Transverse colon (tissue), 4 donors: ENCODE data around the gene FAM114A1. TPM values are rescaled to one million over a fixed set of nuclear protein-coding genes. Genes with fewer than 3 reads are reported as not detected.

ENCODE experiments used
- DNase-seq: peaks from one replicate; pipeline ENCODE4 v3.0.0-alpha.2; 2019
- H3K27ac ChIP-seq, 4 donors: fragments of 200-600 bp; sonication (generic); 2 replicates each; pipeline ENCODE4 v1.5.1; 2016 to 2018; ENCODE audit warnings: inconsistent platforms in 4 of 4
- H3K27me3 ChIP-seq: fragments of 200-600 bp; sonication (generic); 2 replicates; pipeline ENCODE4 v1.5.1; 2017; ENCODE audit warnings: inconsistent platforms
- H3K36me3 ChIP-seq, 4 donors: fragments of 200-600 bp; sonication (generic); 2 replicates each; pipeline ENCODE4 v1.5.1; 2017 to 2019; ENCODE audit warnings: inconsistent platforms in 4 of 4
- H3K4me1 ChIP-seq, 4 donors: fragments of 200-600 bp; sonication (generic); 2 replicates each; pipeline ENCODE4 v1.5.1; 2017 to 2020; ENCODE audit warnings: inconsistent platforms in 4 of 4
- H3K4me3 ChIP-seq, 4 donors: fragments of 200-600 bp; sonication (generic); 1 replicate in 1 of 4; 2 replicates in 3 of 4; pipeline versions ENCODE4 v1.5.1 to v1.6.1; 2017 to 2019; ENCODE audit warnings: inconsistent platforms in 4 of 4
- H3K9me3 ChIP-seq, 2 donors: fragments of 200-600 bp; sonication (generic); 2 replicates each; pipeline ENCODE4 v1.5.1; 2017 to 2019; ENCODE audit warnings: inconsistent platforms in 2 of 2
- EP300 ChIP-seq: sonication (generic); formaldehyde crosslinking; IDR thresholded peaks from one replicate; pipeline ENCODE4 v1.6.1; 2017; ENCODE audit warnings: antibody characterized with exemption, low read depth
- POLR2A ChIP-seq: fragments of 450-650 bp; IDR thresholded peaks from one replicate; pipeline ENCODE4 v1.6.1; 2016; ENCODE audit warnings: antibody characterized with exemption, mild to moderate bottlenecking, moderate library complexity
- POLR2AphosphoS5 ChIP-seq, 3 donors: sonication (generic); formaldehyde crosslinking; IDR thresholded peaks; one replicate each; pipeline ENCODE4 v1.6.1; 2016; ENCODE audit warnings: antibody characterized with exemption in 3 of 3
- WGBS, 2 donors: methylation state at CpG; one replicate each; pipeline ENCODE4 v1.1.5; 2018; ENCODE audit warnings: low coverage in 1 of 2; 5-methylcytosine and 5-hydroxymethylcytosine counted together
- in situ Hi-C, 4 donors: fragments of 200-750 bp; cut with MboI; loops; one replicate each; pipeline versions ENCODE4 v1.15.0 to v1.15.1; 2017; ENCODE audit warnings: low sequenced_read_pairs in 3 of 4, low pct_ligation_motif_present in 1 of 4, low pct_unique_long_range_greater_than_20kb in 1 of 4
- intact Hi-C: fragments of 100-400 bp; cut with DNase I; formaldehyde crosslinking; loops from one replicate; pipeline ENCODE4 v1.15.1; 2023; ENCODE audit warnings: low total_unique reads
- total RNA-seq, 4 donors: library from RNA; depleted of rRNA; stranded (reverse); fragments of >200 nt; gene quantifications; one replicate each; pipeline ENCODE4 v1.1.0, GENCODE V29; 2016
- TF ChIP-seq, protein P1 (sequence below), 5 experiments: fragments of 200-600 bp in 3 of 5; fragments of 450-650 bp in 2 of 5; sonication (generic) in 3 of 5; IDR thresholded peaks; 1 replicate in 2 of 5; 2 replicates in 3 of 5; pipeline ENCODE4 v1.5.1; 2016 to 2017; ENCODE audit warnings: antibody characterized with exemption in 5 of 5, inconsistent platforms in 3 of 5, mild to moderate bottlenecking in 2 of 5, moderate library complexity in 1 of 5

Gene FAM114A1
- total RNA-seq, 4 donors from 2014 or later: 52.4 to 121 (median 115) TPM

DNA sequence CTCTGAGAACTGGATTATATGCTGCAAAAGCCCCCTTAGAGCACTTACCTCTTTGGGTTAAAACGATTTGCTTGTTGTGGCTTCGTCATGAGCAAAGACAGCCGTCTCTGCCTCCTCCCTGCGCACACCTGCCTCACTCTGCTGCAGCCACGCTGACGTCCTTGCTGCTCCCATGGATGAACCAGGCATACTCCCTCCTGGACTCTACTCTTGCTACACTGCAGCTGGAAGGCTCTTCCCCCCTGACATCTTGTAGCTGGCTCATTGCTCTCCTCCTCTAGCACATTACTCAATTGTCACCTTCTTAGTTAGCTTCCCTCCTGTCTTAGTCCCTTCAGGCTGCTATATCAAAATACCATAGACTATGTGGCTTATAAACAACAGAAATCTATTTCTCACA lies 59.3 kb downstream of the FAM114A1 start:
- 90% methylated on average over 6 of the region's 6 CpGs; no CpG with 5 or more reads in 1 of the 2 donors for WGBS, 2 donors
- no peak overlapping the region for H3K4me3 ChIP-seq
- no peaks in the 10 kb centered on the region for H3K9me3 ChIP-seq
- peaks cover 4 to 20% (median 8%) of the 10 kb centered on the region in 4 donors for H3K4me1 ChIP-seq
- in situ Hi-C loops (no loop called here), intact Hi-C loops (no loop called here)
- no peak for DNase-seq
- H3K36me3 ChIP-seq: peaks cover 0 to 18% (median 9%) of the 10 kb centered on the region in 4 donors
- H3K27me3 ChIP-seq: no peaks in the 10 kb centered on the region
- TF ChIP-seq EP300 (no peak), POLR2AphosphoS5 (IDR thresholded peaks at IDR 0.05) (no peak), POLR2A (no peak)
- TF ChIP-seq, protein P1, sequence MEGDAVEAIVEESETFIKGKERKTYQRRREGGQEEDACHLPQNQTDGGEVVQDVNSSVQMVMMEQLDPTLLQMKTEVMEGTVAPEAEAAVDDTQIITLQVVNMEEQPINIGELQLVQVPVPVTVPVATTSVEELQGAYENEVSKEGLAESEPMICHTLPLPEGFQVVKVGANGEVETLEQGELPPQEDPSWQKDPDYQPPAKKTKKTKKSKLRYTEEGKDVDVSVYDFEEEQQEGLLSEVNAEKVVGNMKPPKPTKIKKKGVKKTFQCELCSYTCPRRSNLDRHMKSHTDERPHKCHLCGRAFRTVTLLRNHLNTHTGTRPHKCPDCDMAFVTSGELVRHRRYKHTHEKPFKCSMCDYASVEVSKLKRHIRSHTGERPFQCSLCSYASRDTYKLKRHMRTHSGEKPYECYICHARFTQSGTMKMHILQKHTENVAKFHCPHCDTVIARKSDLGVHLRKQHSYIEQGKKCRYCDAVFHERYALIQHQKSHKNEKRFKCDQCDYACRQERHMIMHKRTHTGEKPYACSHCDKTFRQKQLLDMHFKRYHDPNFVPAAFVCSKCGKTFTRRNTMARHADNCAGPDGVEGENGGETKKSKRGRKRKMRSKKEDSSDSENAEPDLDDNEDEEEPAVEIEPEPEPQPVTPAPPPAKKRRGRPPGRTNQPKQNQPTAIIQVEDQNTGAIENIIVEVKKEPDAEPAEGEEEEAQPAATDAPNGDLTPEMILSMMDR (IDR thresholded peaks at IDR 0.05): no peak
- peak overlapping the region; percentile 49 to 73 (median 60) for H3K27ac ChIP-seq

DNA sequence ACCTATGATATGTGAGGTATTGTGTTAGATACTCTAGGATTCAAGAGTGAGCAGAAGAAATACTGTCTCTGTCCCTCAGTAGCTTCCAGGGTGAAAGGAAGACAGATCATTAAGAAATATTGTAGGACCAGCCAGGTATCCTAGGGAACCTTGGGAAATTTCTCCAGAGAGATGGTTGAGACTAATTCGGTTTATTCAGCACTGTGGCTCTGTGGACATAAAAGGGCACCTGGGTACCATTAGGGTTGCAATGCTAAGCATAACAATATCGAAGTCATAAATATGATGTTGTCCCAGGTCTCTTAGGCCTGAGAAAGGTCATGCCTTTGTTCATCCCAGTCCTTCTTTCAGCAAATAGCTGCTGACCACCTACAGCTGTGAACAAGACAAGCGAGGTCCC lies 61.0 kb downstream of the FAM114A1 start:
- TF ChIP-seq POLR2A (no peak), POLR2AphosphoS5 (IDR thresholded peaks at IDR 0.05) (no peak), EP300 (no peak)
- TF ChIP-seq, protein P1 (IDR thresholded peaks at IDR 0.05): no peak
- peak overlapping the region; percentile 40 to 76 (median 58) for H3K27ac ChIP-seq
- H3K36me3 ChIP-seq: peaks cover 0 to 35% (median 17%) of the 10 kb centered on the region in 4 donors
- WGBS, 2 donors: 88% methylated on average over 3 of the region's 3 CpGs; no CpG with 5 or more reads in 1 of the 2 donors
- no peaks in the 10 kb centered on the region for H3K27me3 ChIP-seq
- no peak overlapping the region for H3K4me3 ChIP-seq
- no peaks in the 10 kb centered on the region for H3K9me3 ChIP-seq
- DNase-seq: no peak
- intact Hi-C loops (no loop called here), in situ Hi-C loops (no loop called here)
- H3K4me1 ChIP-seq: peaks cover 3 to 13% (median 5%) of the 10 kb centered on the region in 4 donors

DNA sequence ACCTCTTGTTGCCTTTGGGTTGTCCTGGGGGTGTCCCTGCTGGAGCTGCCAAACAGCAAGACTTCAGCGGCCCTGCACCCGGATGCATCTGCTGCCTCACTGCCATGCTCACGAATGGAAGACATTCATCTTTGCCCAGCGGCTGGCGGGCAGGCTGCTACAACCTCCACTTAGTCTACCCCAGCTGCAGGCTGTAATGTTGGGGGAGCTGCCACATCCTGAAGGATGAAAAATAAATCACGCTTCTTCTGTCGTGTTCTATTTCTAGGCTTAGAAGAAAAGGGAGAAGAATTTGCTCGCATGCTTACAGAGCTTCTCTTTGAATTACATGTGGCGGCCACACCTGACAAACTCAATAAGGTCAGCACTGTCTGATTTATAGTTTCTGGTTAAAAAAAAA lies 61.4 kb downstream of the FAM114A1 start:
- Histone ChIP-seq H3K9me3 (no peaks in the 10 kb centered on the region), H3K27ac (peak overlapping the region; percentile 40 to 76 (median 58)), H3K36me3 (peaks cover 0 to 37% (median 19%) of the 10 kb centered on the region in 4 donors), H3K4me3 (no peak overlapping the region), H3K4me1 (peaks cover 0 to 13% (median 5%) of the 10 kb centered on the region in 4 donors), H3K27me3 (no peaks in the 10 kb centered on the region)
- intact Hi-C loops: no loop called here
- no peak for TF ChIP-seq POLR2A
- no peak for TF ChIP-seq EP300
- no peak for TF ChIP-seq POLR2AphosphoS5 (IDR thresholded peaks at IDR 0.05)
- TF ChIP-seq, protein P1 (IDR thresholded peaks at IDR 0.05): no peak
- in situ Hi-C loops: no loop called here
- no peak for DNase-seq
- WGBS, 2 donors: 77 to 100% methylated on average over 4 to 9 of the region's 9 CpGs

DNA sequence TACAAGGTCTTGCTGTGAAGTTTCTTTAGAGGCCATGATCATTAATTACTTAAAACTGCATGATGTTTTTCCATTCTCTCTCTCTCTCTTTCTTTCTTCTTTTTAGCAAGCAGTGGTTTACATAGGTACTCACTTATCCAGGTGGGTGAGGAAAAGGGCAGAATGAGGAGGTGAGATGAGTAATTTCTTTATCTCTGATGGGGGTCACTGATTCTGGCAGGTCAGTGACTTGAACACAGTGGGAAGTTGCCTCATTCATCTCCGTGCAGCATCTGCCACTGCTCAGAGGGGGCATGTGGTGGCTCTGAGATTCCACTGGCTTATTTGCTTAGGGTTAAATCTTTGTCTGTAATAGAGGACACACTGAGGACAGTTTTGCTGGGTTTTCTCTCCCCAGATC lies 62.6 kb downstream of the FAM114A1 start:
- DNase-seq: no peak
- Histone ChIP-seq H3K27ac (peak overlapping the region; percentile 40 to 76 (median 58)), H3K4me1 (peaks cover 0 to 13% (median 5%) of the 10 kb centered on the region in 4 donors), H3K9me3 (no peaks in the 10 kb centered on the region), H3K4me3 (no peak overlapping the region), H3K27me3 (no peaks in the 10 kb centered on the region), H3K36me3 (peaks cover 0 to 39% (median 19%) of the 10 kb centered on the region in 4 donors)
- 59% methylated on average over 1 of the region's 1 CpG; no CpG with 5 or more reads in 1 of the 2 donors for WGBS, 2 donors
- intact Hi-C loops (no loop called here), in situ Hi-C loops (no loop called here)
- TF ChIP-seq EP300 (no peak), POLR2A (no peak), POLR2AphosphoS5 (IDR thresholded peaks at IDR 0.05) (no peak)
- TF ChIP-seq, protein P1 (IDR thresholded peaks at IDR 0.05): no peak
